Measurements from ENCODE around the gene LEAP2.
"Not testable (repeated sequence)": the region's sequence is repeated elsewhere in the genome, so short reads cannot be mapped to it uniquely, and the experiment has no call there.

Gene LEAP2

GRCh38 chr5:132840896-132841295 is 32.6 kb upstream of the LEAP2 start:
- DNase-seq (ENCODE audit: low read depth in 3 of 3): no peak

GRCh38 chr5:132841305-132841704 is 32.2 kb upstream of the LEAP2 start:
- no peak for DNase-seq (ENCODE audit: low read depth in 3 of 3)

DNA sequence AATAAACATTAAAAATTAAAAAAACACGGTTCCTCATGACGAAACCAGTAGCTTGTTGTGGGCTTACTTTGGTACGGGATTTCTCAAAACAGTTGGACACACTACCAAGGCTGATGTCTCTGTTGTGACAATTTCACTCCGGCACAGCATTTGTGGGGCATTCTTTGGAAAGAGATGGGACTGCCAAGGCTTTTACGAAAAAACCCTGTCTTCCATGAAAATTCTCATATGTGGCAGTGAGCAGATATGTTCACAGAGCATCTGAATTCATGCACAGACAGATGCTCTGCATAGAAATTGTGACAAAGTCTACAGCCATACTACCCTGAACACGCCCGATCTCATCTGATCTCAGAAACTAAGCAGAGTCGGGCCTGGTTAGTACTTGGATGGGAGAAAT is 25.2 kb upstream of the LEAP2 start:
- DNase-seq (ENCODE audit: low read depth in 3 of 3): no peak

- DNase-seq (ENCODE audit: low read depth in 3 of 3): no peak
Observed at GRCh38 chr5:132849347-132849746, 24.1 kb upstream of the LEAP2 start.

DNA sequence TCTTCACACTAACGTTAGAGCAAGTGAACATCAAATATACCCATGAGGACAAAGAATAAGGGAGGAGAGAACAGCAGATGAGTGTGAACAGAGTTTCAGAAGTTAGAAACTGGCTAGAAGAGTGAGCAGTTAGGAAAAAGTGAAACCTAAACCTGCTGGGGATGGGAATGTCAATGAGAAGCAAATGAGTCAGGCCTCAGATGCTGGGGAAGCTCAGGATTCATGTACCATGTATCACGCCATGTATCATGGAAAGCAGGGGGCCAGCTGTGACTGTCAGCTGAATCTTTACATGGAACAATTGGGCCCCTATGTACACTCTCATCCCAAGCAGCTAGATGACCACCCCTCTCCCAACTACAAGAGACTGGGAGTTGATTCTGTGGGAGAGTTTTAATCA is 23.4 kb upstream of the LEAP2 start:
- no peak for DNase-seq (ENCODE audit: low read depth in 3 of 3)

DNA sequence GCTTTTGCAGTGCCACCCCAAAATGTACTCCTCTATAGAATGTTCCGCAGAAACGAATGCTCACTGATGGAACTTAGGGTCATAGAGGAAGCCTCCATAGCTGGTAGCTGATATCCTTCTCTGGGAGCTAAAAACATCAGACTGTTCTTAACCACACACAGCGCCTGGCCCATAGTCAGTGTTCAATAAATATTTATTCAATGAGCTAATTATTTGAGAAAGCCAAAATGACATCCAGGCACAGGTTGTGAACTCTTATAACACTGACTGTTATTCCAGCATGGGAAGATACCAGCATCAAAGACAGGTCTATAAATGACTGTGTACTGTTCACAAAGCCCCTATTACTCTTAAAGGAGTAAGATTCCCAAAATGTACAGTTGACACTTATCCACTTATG is 20.1 kb upstream of the LEAP2 start:
- no peak for DNase-seq (ENCODE audit: low read depth in 3 of 3)

- DNase-seq (ENCODE audit: low read depth in 3 of 3): no peak
Observed at GRCh38 chr5:132853790-132854189, 19.7 kb upstream of the LEAP2 start.

GRCh38 chr5:132854301-132854700 is 19.2 kb upstream of the LEAP2 start:
- DNase-seq (ENCODE audit: low read depth in 3 of 3): no peak

DNA sequence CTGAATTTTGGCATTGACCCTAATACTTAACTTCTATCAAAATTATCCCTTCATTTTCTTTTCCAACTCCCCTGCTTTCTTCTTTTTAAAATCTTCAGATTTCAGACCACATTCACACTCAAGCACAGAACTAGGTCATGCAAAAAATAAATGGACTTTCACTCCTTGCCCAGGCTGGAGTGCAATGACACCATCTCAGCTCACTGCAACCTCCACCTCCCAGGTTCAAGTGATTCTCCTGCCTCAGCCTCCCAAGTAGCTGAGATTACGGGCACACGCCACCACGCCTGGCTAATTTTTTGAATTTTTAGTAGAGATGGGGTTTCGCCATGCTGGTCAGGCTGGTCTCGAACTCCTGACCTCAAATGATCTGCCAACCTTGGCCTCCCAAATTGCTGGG is 18.5 kb upstream of the LEAP2 start:
- DNase-seq (ENCODE audit: low read depth in 3 of 3): not testable (repeated sequence)

- DNase-seq (ENCODE audit: low read depth in 3 of 3): no peak
Observed at GRCh38 chr5:132856011-132856410, 17.5 kb upstream of the LEAP2 start.

GRCh38 chr5:132859889-132860437 is 13.5 kb upstream of the LEAP2 start:
- no peak for DNase-seq (ENCODE audit: low read depth in 3 of 3)

GRCh38 chr5:132860742-132861141 is 12.7 kb upstream of the LEAP2 start:
- DNase-seq (ENCODE audit: low read depth in 3 of 3): no peak

DNA sequence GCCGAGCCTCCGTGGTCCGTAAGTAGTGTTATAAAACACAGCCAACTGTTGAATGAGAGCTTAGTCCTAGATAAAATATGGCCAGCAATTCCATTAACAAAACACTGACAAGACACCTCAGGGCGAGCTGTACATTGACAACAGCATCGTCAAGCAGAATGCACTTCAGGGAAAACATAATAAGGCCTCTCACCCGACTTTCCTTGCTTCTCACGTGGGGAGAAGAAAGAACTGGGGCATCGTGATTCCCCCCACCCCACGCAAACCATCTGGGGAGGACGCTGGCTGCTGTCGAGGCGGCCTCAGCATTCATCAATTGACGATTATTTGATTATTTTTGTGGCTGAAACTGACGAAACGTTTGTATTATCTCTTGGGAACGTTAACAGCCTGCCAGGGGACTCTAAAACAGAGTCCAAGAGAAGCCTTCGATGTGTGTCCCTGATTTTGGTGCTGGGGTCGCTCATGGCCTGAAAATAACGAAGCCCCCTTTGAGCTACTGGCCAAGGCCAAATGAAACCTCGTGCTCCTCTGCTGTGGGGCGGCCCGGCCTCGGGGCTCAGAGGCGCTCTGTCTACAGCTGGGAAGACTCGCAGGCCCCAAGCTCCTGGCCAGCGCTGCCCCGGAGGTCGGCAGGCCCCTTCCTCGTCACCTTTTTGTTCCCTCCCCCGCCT is 7.7 kb upstream of the LEAP2 start:
- DNase-seq (ENCODE audit: low read depth in 3 of 3): no peak

GRCh38 chr5:132866342-132867045 is 7.0 kb upstream of the LEAP2 start, which contains the start of the genes GDF9 and UQCRQ:
Gene GDF9, minus strand, starts transcription at chr5:132866469. Its CDS starts 1,936 bp downstream, at chr5:132864533.
Gene UQCRQ, plus strand, starts transcription at chr5:132866642. Its CDS starts 240 bp downstream, at chr5:132866882.
- peak; percentile 82 to 90 (median 89) for DNase-seq (ENCODE audit: low read depth in 3 of 3)

DNA sequence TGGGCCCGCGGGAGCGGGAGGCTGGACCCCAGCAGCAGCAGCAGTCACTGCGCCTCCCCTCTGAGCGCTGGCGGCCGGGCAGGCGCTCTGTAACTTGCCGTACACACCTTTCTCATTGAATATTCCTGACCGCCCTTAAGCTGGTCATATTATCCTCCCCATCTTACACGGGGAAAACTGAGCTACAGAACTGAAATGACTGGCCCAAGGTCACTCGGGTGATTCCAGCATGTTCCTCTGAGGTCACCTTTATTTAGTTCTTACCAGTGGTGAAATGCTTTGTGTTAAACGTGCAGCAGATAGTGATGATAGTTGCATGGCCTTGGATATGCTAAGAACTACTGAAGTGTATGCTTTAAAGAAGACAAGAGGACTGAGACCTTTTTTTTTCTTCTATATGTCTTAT is 6.4 kb upstream of the LEAP2 start:
- DNase-seq (ENCODE audit: low read depth in 3 of 3): no peak

GRCh38 chr5:132868754-132869153 is 4.7 kb upstream of the LEAP2 start:
- no peak for DNase-seq (ENCODE audit: low read depth in 3 of 3)

DNA sequence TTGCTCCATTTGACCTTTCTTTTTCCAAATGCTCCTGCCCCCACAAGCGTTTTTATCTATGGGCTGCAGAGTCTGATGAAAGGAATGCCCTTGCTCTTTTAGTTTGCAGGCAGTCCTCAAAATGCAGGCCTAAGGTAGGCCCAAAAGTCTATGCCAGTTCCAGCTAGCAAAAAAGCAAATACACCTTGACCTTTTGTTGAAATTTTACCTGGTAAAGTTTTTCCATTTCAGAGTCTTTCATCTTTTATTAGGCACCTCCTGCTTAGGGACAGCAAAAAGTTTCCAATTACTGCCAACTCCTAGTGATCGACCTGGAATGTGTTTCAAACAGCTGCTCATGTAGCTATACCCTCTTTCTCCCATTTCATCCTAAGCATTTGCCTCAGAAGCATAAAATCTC is 2.7 kb upstream of the LEAP2 start:
- no peak for DNase-seq (ENCODE audit: low read depth in 3 of 3)

GRCh38 chr5:132871459-132872284 is 1.8 kb upstream of the LEAP2 start:
- DNase-seq (ENCODE audit: low read depth in 3 of 3): no peak

DNA sequence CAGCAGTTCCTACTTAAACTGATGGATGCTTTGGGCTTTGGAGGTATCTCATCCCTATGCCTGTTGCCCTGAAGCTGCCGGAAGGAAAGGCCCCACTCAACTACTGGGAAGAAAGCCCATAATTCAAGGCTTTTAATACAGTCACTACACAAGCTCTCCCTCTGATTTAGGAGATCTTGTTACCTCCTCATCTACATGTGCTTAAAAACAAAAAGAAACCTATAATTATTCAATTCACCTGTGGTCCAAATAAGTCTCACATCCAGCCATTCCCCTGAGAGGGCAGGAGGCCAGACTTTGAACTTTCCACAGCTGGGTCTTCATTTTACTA is 715 bp upstream of the LEAP2 start:
- no peak for DNase-seq (ENCODE audit: low read depth in 3 of 3)

DNA sequence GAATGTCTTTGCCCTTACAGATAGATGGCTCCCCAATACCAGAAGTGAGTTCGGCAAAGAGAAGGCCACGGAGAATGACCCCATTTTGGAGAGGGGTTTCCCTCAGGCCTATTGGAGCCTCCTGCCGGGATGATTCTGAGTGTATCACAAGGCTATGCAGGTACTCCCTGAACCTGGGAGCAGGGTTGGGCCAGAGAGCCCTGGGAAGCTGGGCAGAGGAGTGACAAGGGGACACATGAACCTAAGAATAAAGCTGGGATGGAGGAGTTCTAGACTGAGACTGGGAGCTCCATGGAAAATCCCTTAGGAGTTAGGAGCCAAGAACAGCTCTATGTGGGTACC is 433 bp downstream of the LEAP2 start:
- DNase-seq (ENCODE audit: low read depth in 3 of 3): no peak

DNA sequence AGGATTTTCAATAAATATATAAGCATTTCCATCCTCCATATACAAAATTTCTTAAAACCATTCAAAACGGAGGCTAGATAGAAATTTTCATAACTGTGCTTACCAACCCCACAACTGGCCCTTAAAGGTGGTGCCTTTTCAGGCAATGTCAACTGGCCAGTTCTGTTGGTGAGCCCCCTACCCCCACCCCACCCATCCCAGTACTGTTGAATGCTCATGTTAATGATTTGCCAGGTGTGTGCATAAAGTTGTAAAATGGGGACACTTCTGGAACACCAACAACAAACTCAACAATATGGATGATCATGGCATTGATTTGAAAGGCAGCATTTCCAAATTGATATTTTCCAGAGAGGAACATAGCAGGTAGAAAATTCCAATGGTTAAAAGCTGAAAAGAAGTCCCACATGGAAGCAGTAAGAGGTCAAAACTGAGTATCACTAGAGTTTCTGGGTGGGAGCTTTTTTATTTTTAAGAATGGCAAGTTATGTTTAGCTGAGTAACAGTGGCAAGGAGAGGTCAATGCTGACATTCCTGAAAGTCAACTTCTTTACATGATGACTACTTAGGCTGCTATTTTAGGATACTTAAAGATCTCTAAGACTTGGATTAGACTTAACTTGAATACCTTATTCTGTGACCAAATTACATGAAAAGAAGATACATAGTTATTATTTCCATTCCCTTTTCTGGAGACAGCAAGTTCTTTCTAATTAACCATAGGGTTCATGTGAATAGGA is 2.7 kb downstream of the LEAP2 start:
- DNase-seq (ENCODE audit: low read depth in 3 of 3): no peak

- no peak for DNase-seq (ENCODE audit: low read depth in 3 of 3)
Observed at GRCh38 chr5:132877466-132877865, 4.0 kb downstream of the LEAP2 start.
